GM21390 (cell line): Measurements from ENCODE around the gene TRAK1.

Experiments used
- ATAC-seq: cut with Tn5 transposase; IDR thresholded peaks from one replicate; pipeline ENCODE4 v1.9.1; 2021; ENCODE audit not compliant: unreplicated experiment

TRAK1 gene

DNA sequence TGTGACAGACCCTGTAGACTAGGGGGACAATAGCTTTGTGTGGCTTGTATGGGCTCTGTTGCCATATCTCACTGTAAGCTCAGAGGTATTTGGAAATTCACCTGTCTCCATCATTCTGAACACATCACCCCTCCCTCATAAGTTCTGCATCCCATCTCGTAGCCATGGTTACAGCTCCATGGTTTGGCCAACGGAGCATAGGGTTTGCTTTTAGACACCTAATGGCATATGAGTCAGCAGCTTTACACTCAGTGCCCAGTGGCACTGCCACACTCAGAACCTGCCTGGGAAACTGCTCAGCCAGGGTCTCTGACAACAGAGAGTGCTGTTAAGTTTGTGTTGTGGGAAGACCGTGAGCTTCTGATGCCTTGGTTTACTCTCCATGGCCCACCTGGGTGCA lies 107.6 kb downstream of the TRAK1 start:
- no peak for ATAC-seq

DNA sequence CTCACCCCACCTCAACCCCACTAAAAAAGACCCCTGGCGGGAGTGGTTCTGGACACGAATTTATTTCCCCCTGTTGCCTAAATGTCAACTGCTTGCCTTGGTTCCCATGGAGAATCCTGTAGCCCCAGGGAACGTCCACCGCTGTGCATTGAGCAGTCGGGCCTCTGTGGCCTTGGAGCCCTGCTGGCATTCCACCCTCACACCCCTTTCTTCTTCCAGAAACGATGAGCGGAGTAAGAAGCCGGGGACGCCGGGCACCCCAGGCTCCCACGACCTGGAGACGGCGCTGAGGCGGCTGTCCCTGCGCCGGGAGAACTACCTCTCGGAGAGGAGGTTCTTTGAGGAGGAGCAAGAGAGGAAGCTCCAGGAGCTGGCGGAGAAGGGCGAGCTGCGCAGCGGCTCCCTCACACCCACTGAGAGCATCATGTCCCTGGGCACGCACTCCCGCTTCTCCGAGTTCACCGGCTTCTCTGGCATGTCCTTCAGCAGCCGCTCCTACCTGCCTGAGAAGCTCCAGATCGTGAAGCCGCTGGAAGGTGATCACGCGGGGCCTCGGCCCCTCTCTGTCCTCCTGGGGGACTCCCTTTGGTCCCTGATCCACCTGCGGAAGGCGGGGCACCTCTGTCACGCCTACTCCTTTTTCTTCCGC lies 111.2 kb downstream of the TRAK1 start:
- ATAC-seq: no peak

- no peak for ATAC-seq
Observed at GRCh38 chr3:42204867-42205599, 113.9 kb downstream of the TRAK1 start.

GRCh38 chr3:42205800-42206514 lies 114.8 kb downstream of the TRAK1 start:
- ATAC-seq: peak; percentile 96

GRCh38 chr3:42209917-42210316 lies 118.8 kb downstream of the TRAK1 start:
- no peak for ATAC-seq

DNA sequence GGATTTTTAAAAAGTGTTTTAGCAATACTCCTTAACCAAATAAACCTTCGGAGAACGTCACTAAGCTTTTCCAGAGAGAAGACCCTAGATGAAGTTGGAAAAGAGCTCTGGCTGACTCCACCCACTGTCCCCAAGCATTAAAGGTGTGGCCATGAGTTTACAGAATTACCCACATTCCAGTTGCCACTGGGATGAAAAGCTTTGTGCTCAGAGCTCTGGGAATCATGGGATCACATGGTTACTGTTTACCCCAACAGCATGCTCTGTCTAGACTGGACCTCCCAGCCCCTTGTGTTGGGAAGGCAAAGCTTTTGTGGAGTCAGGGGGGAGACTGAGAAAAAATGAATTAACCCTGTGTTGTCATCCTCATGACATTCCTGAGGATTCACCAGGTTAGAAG lies 119.6 kb downstream of the TRAK1 start:
- no peak for ATAC-seq

DNA sequence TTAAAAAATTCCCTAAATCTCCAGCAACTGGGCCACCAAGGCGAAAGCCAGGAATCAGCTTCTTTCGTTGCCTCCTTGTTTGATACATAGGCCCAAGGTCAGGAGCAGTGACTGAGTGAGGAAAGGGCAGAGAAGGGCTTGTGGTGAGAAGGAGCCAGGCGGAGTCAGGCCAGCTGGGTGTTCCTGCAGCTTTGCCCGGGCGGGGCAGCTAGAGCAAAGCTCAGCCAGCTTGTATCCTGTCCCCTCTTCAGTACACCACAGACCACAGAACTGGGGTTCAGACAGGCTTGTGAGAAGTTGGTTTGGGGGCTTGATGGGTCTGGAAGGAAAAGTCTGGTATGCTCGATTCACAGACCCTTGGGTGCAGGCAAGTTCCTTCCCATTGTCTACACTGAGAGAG lies 122.3 kb downstream of the TRAK1 start:
- peak; percentile 37 for ATAC-seq

DNA sequence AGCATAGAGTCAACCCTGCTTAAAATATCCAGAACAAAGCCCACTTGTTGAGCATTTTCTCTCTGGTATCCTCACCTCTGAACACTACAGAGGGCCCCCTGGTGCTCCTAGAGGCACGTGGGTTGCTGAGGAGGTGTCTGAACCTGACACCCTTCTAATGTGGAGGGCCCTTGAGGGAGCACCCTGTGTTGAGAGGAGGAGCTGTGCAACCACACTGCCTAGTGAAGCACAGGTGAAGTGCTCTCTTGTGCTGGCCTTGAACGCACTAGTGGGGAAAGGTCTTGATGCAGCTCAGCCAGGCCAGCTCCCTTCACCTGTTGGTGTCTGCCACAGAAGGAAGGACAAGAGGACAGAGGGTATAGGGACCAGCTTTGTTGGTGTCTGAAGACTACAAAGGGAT lies 122.9 kb downstream of the TRAK1 start:
- ATAC-seq: no peak

DNA sequence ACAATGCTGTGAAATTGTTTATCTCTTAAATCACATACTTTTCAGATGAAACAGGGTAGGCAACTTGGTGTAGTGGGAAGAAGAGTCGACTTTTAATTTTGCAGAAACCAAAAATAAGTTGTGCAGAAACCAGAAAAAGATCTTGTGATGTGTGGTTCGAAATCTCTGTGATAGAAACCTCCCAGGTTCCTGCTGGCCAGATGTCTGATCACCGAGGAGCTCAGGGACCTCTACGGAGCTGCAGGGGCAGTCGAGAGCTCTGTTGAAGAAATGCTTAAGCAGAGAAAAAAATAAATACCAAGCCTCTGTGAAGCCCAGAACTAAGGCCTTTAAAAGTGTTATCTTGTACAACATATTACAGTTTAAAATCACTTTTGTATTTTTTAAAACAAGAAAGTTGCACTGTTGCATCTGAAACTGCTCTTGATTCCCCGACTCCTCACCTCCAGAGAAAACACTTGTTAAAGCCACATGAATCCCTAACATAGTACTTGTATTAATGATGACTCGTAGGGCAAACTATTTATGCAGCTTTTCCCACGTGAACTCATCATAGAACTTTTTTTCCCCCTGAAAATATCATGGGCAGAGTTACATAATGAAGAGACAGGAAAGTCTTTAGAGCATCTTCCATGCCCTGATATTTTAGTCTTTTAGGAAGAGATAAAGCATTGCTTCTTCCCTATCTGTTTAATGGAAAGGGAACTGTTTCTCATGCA lies 123.6 kb downstream of the TRAK1 start:
- peak; percentile 72 for ATAC-seq

- peak; percentile 76 for ATAC-seq
Observed at GRCh38 chr3:42216302-42216701, 125.1 kb downstream of the TRAK1 start.

DNA sequence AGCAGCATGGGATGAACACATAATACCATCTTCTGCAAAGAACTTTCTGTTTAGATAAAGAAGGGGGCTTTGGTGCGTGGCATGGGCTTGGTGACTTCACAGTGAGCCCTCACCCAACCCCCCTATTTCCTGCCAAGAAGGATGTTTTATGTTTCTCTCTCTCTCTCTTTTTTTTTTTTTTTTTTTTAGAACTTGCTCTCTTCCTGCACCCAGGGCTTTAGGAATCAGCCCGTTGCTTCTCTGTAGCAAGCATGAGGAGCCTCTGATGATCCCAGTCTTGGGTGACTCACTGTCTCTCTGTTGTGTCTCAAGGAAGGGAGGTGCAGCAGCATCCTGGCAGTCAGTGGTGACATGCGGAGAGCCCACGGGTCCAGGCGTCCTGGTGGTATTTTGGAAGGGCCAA lies 125.8 kb downstream of the TRAK1 start:
- ATAC-seq: no peak

DNA sequence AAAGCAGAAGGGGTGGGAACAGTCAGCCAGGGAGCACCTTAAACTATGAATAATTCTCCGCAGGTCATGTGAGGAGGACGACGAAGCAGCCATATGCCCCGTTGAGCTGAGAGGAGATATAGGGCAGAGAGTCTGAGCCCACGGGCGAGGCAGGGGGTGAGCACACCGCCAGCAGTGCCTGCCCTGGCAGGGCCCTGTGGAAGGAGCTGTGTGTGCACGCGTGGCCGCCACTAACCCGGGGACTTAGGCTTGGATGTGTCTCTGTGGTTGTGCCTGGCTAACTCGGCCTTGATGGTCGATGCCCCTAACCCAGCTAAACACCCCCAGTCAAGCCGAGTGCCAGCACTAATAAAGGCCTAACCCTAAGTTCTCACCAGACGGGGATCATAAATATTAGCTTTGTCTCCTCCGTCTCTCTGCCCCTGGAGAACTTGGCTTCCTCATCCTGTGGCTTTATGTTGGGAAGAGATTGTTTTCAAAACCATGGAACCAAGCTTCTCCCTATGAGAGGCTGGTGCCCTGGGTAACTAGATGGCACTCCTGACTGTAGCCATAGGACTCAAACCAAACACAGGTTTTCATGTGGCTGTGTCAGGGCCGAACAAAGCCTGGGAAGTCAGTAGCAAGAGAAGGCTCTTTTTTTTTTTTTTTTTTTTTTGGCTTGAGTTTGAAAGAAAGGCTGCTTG lies 129.4 kb downstream of the TRAK1 start:
- ATAC-seq: no peak

- no peak for ATAC-seq
Observed at GRCh38 chr3:42222942-42223693, 132.0 kb downstream of the TRAK1 start.

- no peak for ATAC-seq
Observed at GRCh38 chr3:42224178-42224577, 133.0 kb downstream of the TRAK1 start.

DNA sequence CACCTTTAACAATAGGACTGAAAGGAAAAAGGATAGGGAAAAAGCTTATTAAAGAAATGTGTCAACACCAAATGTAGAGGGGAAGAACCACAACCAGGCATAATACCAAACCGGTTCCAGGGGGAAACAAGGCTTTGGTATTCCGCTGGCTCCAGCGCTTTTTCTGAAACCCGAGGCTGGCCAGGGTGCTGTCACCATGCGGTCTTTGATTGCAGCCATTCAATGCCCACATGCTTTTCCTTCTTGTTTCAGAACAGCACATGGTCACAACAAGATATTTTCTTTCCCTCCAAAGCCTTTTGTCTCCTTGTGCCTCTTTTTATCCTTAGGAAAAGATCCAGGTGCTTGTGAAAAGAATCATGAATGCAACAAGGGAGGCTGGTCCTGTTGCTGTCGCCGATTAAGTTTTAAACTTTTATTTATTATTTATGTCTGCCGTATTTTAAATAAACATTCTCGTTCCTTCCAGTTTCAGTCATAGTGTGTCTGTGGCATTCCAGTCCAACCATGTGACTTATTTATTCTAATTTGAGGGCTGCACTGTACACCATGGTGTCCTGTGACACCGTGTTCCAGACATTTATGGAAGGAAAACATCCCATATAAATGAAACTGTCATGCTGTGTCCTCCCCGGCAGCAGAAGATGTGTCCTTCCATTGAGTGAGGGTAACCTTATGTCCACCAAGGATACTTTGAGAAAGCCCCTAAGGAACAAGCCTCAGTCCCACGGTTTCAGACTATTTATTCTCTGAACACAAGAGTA lies 133.7 kb downstream of the TRAK1 start:
- no peak for ATAC-seq

DNA sequence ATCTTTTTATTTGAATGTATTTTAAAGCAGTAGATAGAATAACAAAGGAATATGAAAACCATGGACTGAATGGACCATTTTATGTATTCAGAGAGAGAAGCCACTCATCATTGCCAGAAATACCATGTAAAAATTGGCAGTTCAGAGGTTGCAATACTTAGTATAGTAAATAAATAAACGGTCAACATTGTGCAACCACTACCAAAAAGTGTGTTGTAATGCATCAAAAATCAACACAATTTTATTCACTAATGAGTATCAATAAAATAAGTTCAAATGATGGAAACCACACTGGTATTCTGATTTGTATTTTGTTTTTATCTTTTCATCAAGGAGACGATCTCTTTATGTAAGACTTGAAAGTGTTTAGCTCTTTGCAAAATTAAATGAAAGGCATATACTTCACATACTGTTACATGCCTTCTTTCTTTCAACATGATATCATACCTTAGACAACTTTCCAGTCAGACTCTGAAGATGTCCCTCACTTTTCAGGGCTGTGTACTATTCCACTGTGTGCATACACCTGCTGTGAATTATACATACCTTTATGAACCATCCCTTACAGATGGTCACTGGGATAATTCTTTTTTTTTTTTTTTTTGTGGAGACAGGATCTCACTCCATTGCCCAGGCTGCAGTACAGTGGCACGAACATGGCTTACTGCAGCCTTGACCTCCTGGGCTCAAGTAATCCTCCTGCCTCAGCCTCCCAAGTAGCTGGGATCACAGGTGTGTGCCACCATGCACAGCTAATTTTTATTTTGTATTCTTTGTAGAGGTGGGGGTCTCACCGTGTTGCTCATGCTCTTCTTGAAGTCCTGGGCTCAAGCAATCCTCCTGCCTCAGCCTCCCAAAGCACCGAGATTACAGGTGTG lies 134.6 kb downstream of the TRAK1 start:
- ATAC-seq: no peak

DNA sequence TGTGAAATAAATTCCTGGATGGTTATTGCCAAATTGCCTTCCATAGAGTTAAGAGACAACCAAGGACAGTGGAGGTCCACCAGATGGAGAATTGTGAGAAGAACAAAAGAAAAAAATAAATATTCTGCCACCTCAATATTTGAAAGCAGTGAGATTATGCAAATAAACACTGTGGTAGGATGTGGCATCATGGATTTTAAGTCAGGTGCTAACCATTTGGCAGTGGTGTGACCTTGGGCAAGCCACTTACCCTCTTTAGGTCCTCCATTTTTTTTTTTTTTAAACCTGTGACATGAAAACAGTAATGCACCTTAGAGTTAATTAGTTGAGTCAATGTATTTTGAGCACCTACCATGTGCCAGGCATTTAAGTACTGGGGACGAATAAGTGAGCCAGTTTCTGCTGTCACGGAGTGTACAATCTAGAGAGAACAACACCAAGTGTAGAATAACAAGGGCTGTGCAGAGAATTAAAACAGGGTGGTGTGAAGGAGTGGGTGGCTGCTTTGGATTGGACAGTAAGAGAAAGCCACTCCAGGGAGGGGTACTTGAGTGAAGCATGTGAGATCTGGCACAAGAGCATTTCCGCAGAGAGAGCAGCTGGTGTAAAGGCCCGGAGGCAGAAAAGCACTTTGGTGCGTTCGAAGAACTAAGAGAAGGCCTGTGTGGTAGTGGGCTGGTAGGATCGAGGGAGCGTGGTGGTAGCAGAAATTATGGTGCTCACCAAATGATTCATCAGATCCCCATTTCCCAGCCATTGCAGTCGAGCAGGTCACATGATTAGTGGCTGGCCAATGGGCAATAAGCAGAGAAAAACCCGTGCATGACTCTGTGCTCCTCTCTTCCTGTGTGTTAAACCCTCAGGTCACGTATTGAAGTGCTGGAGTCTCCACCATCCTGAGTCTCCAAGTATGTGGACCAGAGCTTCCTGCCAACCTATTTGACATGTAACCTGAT lies 135.6 kb downstream of the TRAK1 start:
- no peak for ATAC-seq
